Measurements from ENCODE around the gene FAM111A. TPM values are rescaled to one million over a fixed set of nuclear protein-coding genes. Genes with fewer than 3 reads are reported as not detected.

FAM111A gene
- total and polyA plus RNA-seq, 9 donors = 18.3 to 32.2 (median 24.9) TPM

DNA sequence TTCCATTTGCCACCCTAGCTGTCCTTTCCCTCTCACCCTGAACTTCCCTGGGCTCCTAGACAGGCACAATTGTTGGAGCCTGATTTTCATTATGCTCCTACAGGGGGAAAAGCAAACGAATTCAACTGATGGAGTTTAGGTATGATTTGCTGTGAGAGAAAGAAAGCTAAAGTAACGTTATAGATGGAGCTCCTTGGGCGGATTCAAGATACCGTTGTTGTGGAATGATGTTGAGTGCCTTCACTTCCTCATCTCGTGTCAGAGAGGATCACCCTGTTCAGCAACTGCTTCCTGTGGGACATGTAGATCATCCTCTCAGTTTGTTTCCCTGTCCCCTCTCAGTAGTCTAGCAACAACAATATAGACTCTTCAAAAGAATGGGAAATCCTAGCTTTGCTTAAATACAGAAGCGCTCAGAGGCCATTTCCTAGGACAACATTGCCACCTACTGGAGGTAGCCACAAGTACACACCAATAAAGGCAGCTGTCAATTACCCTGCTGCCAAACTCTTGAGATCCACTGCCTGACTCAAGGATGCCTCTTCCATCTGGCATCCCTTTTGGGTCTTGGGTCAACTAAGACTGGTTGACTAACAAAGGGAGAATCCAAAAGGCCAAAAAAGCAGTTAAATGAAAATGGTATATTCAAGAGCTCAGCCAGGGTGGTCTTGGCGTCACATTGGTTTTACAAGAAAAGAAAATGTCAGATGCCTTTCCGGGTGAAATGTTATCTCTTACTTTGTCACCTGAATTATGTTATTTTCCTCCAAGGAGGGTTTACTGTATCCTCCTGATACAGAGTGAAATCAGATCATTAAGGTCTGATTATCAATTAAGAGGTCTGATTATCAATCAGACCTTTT is 15.8 kb downstream of the FAM111A start:
- Histone ChIP-seq H3K9me3 (replicated peaks; ENCODE audit: control insufficient read depth, low read depth, low read length) (no peaks in the 10 kb centered on the region), H3K27ac (ENCODE audit: low read length) (peak overlapping the region; percentile 66), H3K36me3 (ENCODE audit: control insufficient read depth, insufficient read depth, low read length) (no peaks in the 10 kb centered on the region), H3K4me3 (ENCODE audit: low read length) (no peak overlapping the region), H3K27me3 (ENCODE audit: control insufficient read depth, insufficient read depth, low read length) (no peaks in the 10 kb centered on the region), H3K4me1 (ENCODE audit: control insufficient read depth, insufficient read depth, low read length) (no peaks in the 10 kb centered on the region)
- 20% methylated on average over 4 of the region's 8 CpGs for WGBS (ENCODE audit: insufficient coverage)
- DNase-seq = peak; percentile 91

DNA sequence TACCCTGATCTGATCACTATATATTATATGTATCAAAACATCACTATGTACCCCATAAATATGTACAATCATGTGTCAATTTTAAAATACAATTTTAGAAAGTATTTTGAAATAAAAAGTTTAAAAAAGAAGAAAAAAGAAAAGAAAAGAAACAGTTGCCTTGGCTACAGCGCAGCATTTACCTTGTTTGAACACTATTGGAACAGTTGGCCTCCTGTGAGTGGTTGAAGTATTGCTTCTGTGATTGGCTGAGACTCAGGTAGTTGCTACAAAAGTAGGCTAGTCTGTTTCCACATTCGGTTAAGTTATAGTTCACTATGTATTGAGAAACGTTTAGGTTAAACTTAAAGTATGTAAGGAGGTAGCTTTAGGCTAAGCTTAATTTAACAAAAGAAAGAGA is 21.4 kb downstream of the FAM111A start:
- Histone ChIP-seq H3K9me3 (replicated peaks; ENCODE audit: control insufficient read depth, low read depth, low read length) (no peaks in the 10 kb centered on the region), H3K4me1 (ENCODE audit: control insufficient read depth, insufficient read depth, low read length) (no peaks in the 10 kb centered on the region), H3K36me3 (ENCODE audit: control insufficient read depth, insufficient read depth, low read length) (no peaks in the 10 kb centered on the region), H3K27me3 (ENCODE audit: control insufficient read depth, insufficient read depth, low read length) (peaks cover 3% of the 10 kb centered on the region), H3K4me3 (ENCODE audit: low read length) (no peak overlapping the region), H3K27ac (ENCODE audit: low read length) (no peak overlapping the region)
- no peak for DNase-seq
- WGBS (ENCODE audit: insufficient coverage) = 75% methylated on average over 1 of the region's 3 CpGs

- Histone ChIP-seq H3K4me3 (ENCODE audit: low read length) (peak within 1 kb of the TSS; percentile 72), H3K9me3 (replicated peaks; ENCODE audit: control insufficient read depth, low read depth, low read length) (no peaks in the 10 kb centered on the region), H3K4me1 (ENCODE audit: control insufficient read depth, insufficient read depth, low read length) (peaks cover 30% of the 10 kb centered on the region), H3K27me3 (ENCODE audit: control insufficient read depth, insufficient read depth, low read length) (peaks cover 7% of the 10 kb centered on the region), H3K27ac (ENCODE audit: low read length) (peak within 1 kb of the TSS; percentile 90), H3K36me3 (ENCODE audit: control insufficient read depth, insufficient read depth, low read length) (no peaks in the 10 kb centered on the region)
- WGBS (ENCODE audit: insufficient coverage) = under 1% methylated on average over 63 of the region's 64 CpGs
- peak; percentile 96 for DNase-seq
Measured at GRCh38 chr11:59171508-59172322, 29.1 kb downstream of the FAM111A start, which contains the start of gene DTX4. Gene DTX4, plus strand, starts transcription at chr11:59172132. Its CDS starts 464 bp downstream, at chr11:59172596.

DNA sequence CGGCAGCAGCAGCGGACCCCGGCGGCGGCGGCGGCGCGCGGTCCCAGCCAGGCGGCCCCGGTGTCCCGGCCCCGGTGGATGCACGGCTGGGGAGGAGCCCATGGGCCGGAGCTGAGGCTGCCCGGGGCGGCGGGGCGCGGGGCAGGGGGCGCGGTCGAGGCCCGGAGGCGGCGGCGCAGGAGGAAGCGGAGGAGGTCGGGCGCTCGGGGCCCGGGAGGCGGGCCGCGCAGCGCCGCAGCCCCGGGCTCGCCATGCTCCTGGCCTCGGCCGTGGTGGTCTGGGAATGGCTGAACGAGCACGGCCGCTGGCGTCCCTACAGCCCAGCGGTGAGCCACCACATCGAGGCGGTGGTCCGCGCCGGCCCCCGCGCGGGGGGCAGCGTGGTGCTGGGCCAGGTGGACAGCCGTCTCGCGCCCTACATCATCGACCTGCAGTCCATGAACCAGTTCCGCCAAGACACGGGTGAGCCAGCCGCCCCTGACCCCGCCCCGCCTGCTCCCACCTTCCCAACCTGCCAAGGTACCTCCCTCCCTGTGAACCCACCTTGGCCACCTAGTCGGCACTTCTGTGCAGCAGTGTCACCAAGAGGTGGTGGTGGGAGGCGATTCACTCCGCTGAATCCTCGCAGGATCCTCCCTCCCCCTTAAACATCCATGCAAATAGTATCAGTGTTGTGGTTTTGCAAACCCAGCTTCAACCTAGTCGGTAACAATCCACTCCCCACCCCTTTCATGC is 29.9 kb downstream of the FAM111A start:
- Histone ChIP-seq H3K4me3 (ENCODE audit: low read length) (peak overlapping the region; percentile 72), H3K9me3 (replicated peaks; ENCODE audit: control insufficient read depth, low read depth, low read length) (no peaks in the 10 kb centered on the region), H3K27me3 (ENCODE audit: control insufficient read depth, insufficient read depth, low read length) (peaks cover 7% of the 10 kb centered on the region), H3K27ac (ENCODE audit: low read length) (peak overlapping the region; percentile 83), H3K36me3 (ENCODE audit: control insufficient read depth, insufficient read depth, low read length) (no peaks in the 10 kb centered on the region), H3K4me1 (ENCODE audit: control insufficient read depth, insufficient read depth, low read length) (peaks cover 30% of the 10 kb centered on the region)
- DNase-seq = no peak
- under 1% methylated on average over 64 of the region's 70 CpGs for WGBS (ENCODE audit: insufficient coverage)

DNA sequence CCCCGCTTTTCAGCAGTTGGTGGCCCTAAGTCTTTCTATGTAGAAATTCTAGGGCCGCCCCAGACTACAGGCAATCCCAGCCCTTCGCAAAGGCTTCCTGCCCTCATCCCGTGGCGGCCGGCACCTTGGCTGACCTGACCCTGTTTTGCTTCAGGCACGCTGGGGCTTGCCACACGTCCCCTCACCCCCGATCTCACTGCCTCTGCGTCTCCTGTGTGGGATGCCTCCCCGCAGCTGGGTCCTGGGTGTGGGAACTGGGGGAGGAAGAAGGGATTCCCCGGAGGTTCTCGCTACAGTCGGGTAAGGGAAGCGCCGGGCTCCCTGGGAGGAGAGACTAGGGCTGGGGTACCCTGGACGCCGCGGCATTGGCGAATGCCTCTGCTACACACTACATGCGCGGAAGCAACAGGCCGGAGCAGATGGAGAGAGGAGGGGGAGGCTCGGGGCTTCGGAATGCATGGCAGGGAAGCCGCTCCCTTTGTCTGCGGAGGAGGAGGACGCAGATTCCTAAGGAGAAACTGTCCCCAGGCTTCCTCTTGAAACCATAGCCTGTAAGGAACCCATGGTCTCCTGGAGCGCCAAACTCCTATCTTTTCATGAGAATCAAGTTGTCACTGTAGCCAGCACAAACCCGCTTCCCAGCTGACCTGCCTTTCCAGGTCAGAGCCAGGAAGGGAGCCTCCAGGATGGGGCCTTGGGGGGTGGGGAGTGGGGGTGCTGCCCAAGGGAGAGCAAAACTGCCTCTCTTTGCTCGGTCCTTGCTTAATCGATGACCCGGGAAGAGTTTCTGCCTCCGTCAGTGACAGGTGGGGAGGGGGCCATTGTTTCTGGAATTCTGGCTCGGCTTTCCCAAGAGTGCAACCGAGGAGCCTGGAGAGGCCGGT is 30.7 kb downstream of the FAM111A start:
- H3K27ac ChIP-seq (ENCODE audit: low read length) = peak overlapping the region; percentile 83
- peaks cover 7% of the 10 kb centered on the region for H3K27me3 ChIP-seq (ENCODE audit: control insufficient read depth, insufficient read depth, low read length)
- no peaks in the 10 kb centered on the region for H3K9me3 ChIP-seq (replicated peaks; ENCODE audit: control insufficient read depth, low read depth, low read length)
- peak; percentile 57 for DNase-seq
- no peaks in the 10 kb centered on the region for H3K36me3 ChIP-seq (ENCODE audit: control insufficient read depth, insufficient read depth, low read length)
- H3K4me3 ChIP-seq (ENCODE audit: low read length) = peak overlapping the region; percentile 67
- H3K4me1 ChIP-seq (ENCODE audit: control insufficient read depth, insufficient read depth, low read length) = peaks cover 34% of the 10 kb centered on the region
- WGBS (ENCODE audit: insufficient coverage) = 1% methylated on average over 13 of the region's 37 CpGs

DNA sequence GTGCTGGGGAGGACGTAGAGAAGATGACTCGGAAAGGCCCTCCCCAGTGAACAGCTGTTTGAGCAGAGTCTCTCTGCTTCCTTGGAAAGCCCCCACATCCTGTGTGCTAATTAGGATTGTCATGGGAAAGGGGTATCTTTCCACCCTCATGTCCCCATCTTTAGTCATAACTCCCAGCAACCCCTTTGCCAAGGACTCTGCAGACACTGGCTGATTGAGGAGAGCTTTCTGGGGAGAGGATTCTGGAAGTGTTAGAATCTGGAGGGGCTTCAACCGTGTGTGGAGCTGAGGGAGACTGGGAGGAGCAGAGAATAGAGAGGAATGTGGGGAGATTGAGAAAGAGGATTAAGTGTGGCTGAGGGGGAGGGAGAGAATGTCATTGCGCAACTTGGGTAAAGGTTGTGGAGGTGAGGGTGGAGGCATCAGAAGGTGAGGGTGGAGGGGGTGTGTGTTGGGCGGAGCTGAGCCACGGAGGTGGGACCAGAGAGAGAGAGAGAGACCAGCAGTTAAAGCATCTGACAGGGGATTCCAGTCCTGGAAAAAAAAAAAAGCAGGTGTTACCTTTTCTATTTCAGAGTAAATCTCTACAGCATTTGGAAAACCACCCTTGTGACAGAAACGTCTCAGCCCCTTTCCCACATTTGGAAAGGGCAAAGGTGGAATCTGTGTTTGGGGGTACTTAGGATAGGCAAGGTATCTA is 31.5 kb downstream of the FAM111A start:
- H3K4me3 ChIP-seq (ENCODE audit: low read length) = peak overlapping the region; percentile 67
- H3K27ac ChIP-seq (ENCODE audit: low read length) = peak overlapping the region; percentile 83
- H3K4me1 ChIP-seq (ENCODE audit: control insufficient read depth, insufficient read depth, low read length) = peaks cover 38% of the 10 kb centered on the region
- 42% methylated on average over 2 of the region's 7 CpGs for WGBS (ENCODE audit: insufficient coverage)
- H3K9me3 ChIP-seq (replicated peaks; ENCODE audit: control insufficient read depth, low read depth, low read length) = no peaks in the 10 kb centered on the region
- no peaks in the 10 kb centered on the region for H3K36me3 ChIP-seq (ENCODE audit: control insufficient read depth, insufficient read depth, low read length)
- H3K27me3 ChIP-seq (ENCODE audit: control insufficient read depth, insufficient read depth, low read length) = peaks cover 7% of the 10 kb centered on the region
- DNase-seq = peak; percentile 76

GRCh38 chr11:59174664-59175033 is 32.0 kb downstream of the FAM111A start:
- Histone ChIP-seq H3K36me3 (ENCODE audit: control insufficient read depth, insufficient read depth, low read length) (no peaks in the 10 kb centered on the region), H3K9me3 (replicated peaks; ENCODE audit: control insufficient read depth, low read depth, low read length) (no peaks in the 10 kb centered on the region), H3K4me1 (ENCODE audit: control insufficient read depth, insufficient read depth, low read length) (peaks cover 38% of the 10 kb centered on the region), H3K27me3 (ENCODE audit: control insufficient read depth, insufficient read depth, low read length) (peaks cover 7% of the 10 kb centered on the region), H3K27ac (ENCODE audit: low read length) (peak overlapping the region; percentile 38), H3K4me3 (ENCODE audit: low read length) (no peak overlapping the region)
- WGBS (ENCODE audit: insufficient coverage) = 76% methylated on average over 6 of the region's 7 CpGs
- DNase-seq = no peak

DNA sequence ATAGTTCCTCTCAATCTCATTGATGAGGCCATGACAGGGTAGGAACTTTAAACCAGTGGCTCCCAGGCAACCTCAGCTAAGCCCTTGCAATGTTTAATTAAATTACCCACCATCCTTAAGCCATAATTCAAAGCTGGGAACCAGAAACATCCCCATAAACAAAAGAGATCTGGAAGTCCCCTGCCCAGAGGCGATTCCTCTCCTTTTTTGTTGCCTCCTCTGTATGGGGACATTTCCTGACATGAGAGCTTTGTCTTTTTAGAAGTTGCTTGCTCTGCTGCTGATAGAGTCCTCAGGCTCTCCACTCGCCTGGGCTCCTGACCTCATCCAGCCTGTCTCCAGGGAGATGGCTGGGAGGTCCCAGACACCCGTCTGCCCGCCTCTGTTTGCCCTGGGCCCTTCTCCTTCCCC is 32.4 kb downstream of the FAM111A start:
- no peaks in the 10 kb centered on the region for H3K9me3 ChIP-seq (replicated peaks; ENCODE audit: control insufficient read depth, low read depth, low read length)
- no peak overlapping the region for H3K4me3 ChIP-seq (ENCODE audit: low read length)
- WGBS (ENCODE audit: insufficient coverage) = 30% methylated on average over 2 of the region's 4 CpGs
- no peaks in the 10 kb centered on the region for H3K36me3 ChIP-seq (ENCODE audit: control insufficient read depth, insufficient read depth, low read length)
- H3K27me3 ChIP-seq (ENCODE audit: control insufficient read depth, insufficient read depth, low read length) = peaks cover 7% of the 10 kb centered on the region
- H3K4me1 ChIP-seq (ENCODE audit: control insufficient read depth, insufficient read depth, low read length) = peaks cover 38% of the 10 kb centered on the region
- no peak overlapping the region for H3K27ac ChIP-seq (ENCODE audit: low read length)
- DNase-seq = no peak

GRCh38 chr11:59176330-59176729 is 33.7 kb downstream of the FAM111A start:
- H3K27ac ChIP-seq (ENCODE audit: low read length) = no peak overlapping the region
- DNase-seq = no peak
- peaks cover 7% of the 10 kb centered on the region for H3K27me3 ChIP-seq (ENCODE audit: control insufficient read depth, insufficient read depth, low read length)
- 78% methylated on average over 4 of the region's 7 CpGs for WGBS (ENCODE audit: insufficient coverage)
- H3K4me3 ChIP-seq (ENCODE audit: low read length) = no peak overlapping the region
- peaks cover 38% of the 10 kb centered on the region for H3K4me1 ChIP-seq (ENCODE audit: control insufficient read depth, insufficient read depth, low read length)
- H3K36me3 ChIP-seq (ENCODE audit: control insufficient read depth, insufficient read depth, low read length) = no peaks in the 10 kb centered on the region
- no peaks in the 10 kb centered on the region for H3K9me3 ChIP-seq (replicated peaks; ENCODE audit: control insufficient read depth, low read depth, low read length)

Measured in muscle of leg (tissue), 11 donors.